Measurements from ENCODE around the gene FOXG1. TPM values are rescaled to one million over a fixed set of nuclear protein-coding genes. Genes with fewer than 3 reads are reported as not detected.

FOXG1 gene
- polyA plus RNA-seq, 1 donor (not counting 4 experiments of a cell fraction or from before 2014, with no cell fraction given), result not detected

DNA sequence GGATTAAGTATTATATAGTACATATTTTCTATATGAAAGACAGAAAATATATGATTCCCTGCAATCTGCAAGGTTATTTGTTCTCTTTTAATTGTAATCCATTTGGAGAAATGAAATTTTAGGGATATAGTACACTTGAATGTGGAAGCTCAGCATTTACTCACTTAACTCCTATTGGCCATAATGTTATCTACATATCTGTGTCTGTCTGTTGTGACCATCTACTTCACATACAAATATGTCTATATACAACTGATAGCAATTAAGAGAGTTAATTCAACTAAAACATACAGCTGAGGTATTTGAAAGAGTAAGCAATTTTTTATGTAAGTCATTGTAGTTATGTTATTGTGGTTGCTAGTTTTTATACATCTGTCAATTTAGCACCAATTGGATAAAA, 12.9 kb downstream of the FOXG1 start:
- no peak for FAIRE-seq

GRCh38 chr14:28780843-28781820, 14.5 kb downstream of the FOXG1 start:
- Histone ChIP-seq H3K9me1 (ENCODE audit: control insufficient read depth, extremely low read depth, insufficient read depth, low read length) (no peaks in the 10 kb centered on the region), H3K9me3 (ENCODE audit: control insufficient read depth, low read depth, low read length) (no peaks in the 10 kb centered on the region), H3K4me2 (ENCODE audit: control insufficient read depth, extremely low read depth, insufficient read depth, low read depth, low read length) (no peak overlapping the region), H4K20me1 (ENCODE audit: control insufficient read depth, extremely low read depth, insufficient read depth, low read length) (no peaks in the 10 kb centered on the region), H3K27me3 (ENCODE audit: control insufficient read depth, extremely low read depth, insufficient read depth, low read length) (peaks cover 66% of the 10 kb centered on the region), H3K79me2 (ENCODE audit: control insufficient read depth, insufficient read depth, low read length) (no peaks in the 10 kb centered on the region), H3K36me3 (ENCODE audit: control insufficient read depth in 2 of 2, extremely low read depth in 1 of 2, insufficient read depth in 2 of 2, low read length in 2 of 2) (no peaks in the 10 kb centered on the region), H3K9ac (ENCODE audit: control insufficient read depth, extremely low read depth, insufficient read depth, low read length) (no peak overlapping the region), H3K27ac (ENCODE audit: control insufficient read depth, insufficient read depth, low read length) (no peak overlapping the region), H3K4me1 (ENCODE audit: control insufficient read depth, extremely low read depth, insufficient read depth, low read length) (no peaks in the 10 kb centered on the region), H2AFZ (ENCODE audit: control insufficient read depth, low read length) (no peak overlapping the region), H3K4me3 (ENCODE audit: control insufficient read depth in 2 of 3, extremely low read depth in 1 of 3, insufficient read depth in 2 of 3, low read depth in 1 of 3, low read length in 3 of 3) (no peak overlapping the region)
- FAIRE-seq, result no peak
- dilution Hi-C loops (cut with MboI; ENCODE audit: extremely low pct_ligation_motif_present, low sequenced_read_pairs), result no loop called here
- TF ChIP-seq CTCF (optimal IDR thresholded peaks at IDR 0.05 in 1 of 3, IDR thresholded peaks at IDR 0.05 in 1 of 3, conservative IDR thresholded peaks at IDR 0.05 in 1 of 3; ENCODE audit: extremely low read depth in 1 of 3, insufficient read depth in 2 of 3, low read length in 3 of 3) (no peak), EZH2 (IDR thresholded peaks at IDR 0.05; ENCODE audit: low read length) (no peak)
- no peak for DNase-seq (ENCODE audit: low read depth, low spot score)

More for the DNA sequence above, 12.9 kb downstream of the FOXG1 start:
- Histone ChIP-seq H4K20me1 (ENCODE audit: control insufficient read depth, extremely low read depth, insufficient read depth, low read length) (no peaks in the 10 kb centered on the region), H3K4me1 (ENCODE audit: control insufficient read depth, extremely low read depth, insufficient read depth, low read length) (no peaks in the 10 kb centered on the region), H3K27me3 (ENCODE audit: control insufficient read depth, extremely low read depth, insufficient read depth, low read length) (peaks cover 64% of the 10 kb centered on the region), H2AFZ (ENCODE audit: control insufficient read depth, low read length) (no peak overlapping the region), H3K79me2 (ENCODE audit: control insufficient read depth, insufficient read depth, low read length) (no peaks in the 10 kb centered on the region), H3K4me2 (ENCODE audit: control insufficient read depth, extremely low read depth, insufficient read depth, low read depth, low read length) (no peak overlapping the region), H3K36me3 (ENCODE audit: control insufficient read depth in 2 of 2, extremely low read depth in 1 of 2, insufficient read depth in 2 of 2, low read length in 2 of 2) (no peaks in the 10 kb centered on the region), H3K9me1 (ENCODE audit: control insufficient read depth, extremely low read depth, insufficient read depth, low read length) (no peaks in the 10 kb centered on the region), H3K9me3 (ENCODE audit: control insufficient read depth, low read depth, low read length) (no peaks in the 10 kb centered on the region), H3K9ac (ENCODE audit: control insufficient read depth, extremely low read depth, insufficient read depth, low read length) (no peak overlapping the region), H3K4me3 (ENCODE audit: control insufficient read depth in 2 of 3, extremely low read depth in 1 of 3, insufficient read depth in 2 of 3, low read depth in 1 of 3, low read length in 3 of 3) (no peak overlapping the region), H3K27ac (ENCODE audit: control insufficient read depth, insufficient read depth, low read length) (no peak overlapping the region)
- dilution Hi-C loops (cut with MboI; ENCODE audit: extremely low pct_ligation_motif_present, low sequenced_read_pairs), result no loop called here
- TF ChIP-seq EZH2 (IDR thresholded peaks at IDR 0.05; ENCODE audit: low read length) (no peak), CTCF (optimal IDR thresholded peaks at IDR 0.05 in 1 of 3, IDR thresholded peaks at IDR 0.05 in 1 of 3, conservative IDR thresholded peaks at IDR 0.05 in 1 of 3; ENCODE audit: extremely low read depth in 1 of 3, insufficient read depth in 2 of 3, low read length in 3 of 3) (no peak)
- no peak for DNase-seq (ENCODE audit: low read depth, low spot score)
